Measurements from ENCODE around the gene MTR.

DNA sequence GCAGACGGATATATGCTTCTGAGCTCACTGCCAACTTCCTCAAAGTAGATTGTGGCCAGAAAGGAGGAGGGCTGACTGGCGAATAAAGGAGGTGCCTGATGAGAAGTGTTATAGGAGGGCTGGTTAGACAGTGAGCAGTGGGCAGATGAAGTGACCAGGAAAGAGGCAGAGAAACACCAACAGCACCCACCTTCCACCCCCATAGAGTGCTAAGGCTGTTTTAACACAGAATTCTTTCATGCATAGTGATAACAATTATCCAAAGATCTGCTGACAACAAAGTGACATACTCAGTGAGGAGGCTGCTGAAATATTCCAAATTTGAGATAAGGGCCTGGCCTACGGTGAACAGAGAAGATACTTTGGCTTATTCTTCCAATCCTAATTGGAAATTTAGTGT is 21.2 kb upstream of the MTR start:
- no peak for TF ChIP-seq TAF1 (conservative IDR thresholded peaks at IDR 0.05)
- no peak for TF ChIP-seq CTCF (IDR thresholded peaks at IDR 0.05; ENCODE audit: low read depth, low read length, missing input control)
- no peak for TF ChIP-seq RXRA (IDR thresholded peaks at IDR 0.05)
- TF ChIP-seq SP1 (IDR thresholded peaks at IDR 0.05) = no peak
- no peak for TF ChIP-seq EGR1 (IDR thresholded peaks at IDR 0.05; ENCODE audit: low read depth in 2 of 2)
- TF ChIP-seq RAD21 (IDR thresholded peaks at IDR 0.05) = no peak
- no peak for TF ChIP-seq JUND (IDR thresholded peaks at IDR 0.05)
- no peak for TF ChIP-seq ZBTB33 (IDR thresholded peaks at IDR 0.05)
